ENCODE results near the gene REPS2.

Gene REPS2

GRCh38 chrX:17036171-17036961, 89.9 kb downstream of the REPS2 start:
- DNase-seq (ENCODE audit: low read depth) = no peak

DNA sequence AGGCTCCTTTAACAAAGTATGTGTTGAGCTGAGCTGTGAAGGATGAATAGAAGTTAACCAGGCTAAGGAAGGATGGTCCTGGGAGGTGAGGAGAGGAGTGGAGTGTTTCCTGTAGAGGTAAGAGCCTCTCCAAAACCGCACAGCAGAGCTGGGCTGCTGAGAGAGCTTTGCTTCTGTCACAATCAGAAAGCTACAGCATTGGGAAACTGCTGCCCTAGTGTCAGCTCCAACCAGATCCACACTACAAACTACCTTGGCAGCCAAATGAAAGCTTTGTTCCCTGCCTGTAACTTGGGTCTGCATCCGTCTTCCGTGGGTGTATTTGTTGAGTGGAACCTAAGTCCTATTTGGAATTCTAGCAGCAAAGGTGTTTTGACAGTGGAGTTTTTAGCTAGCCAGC, 91.8 kb downstream of the REPS2 start:
- DNase-seq (ENCODE audit: low read depth) = no peak

DNA sequence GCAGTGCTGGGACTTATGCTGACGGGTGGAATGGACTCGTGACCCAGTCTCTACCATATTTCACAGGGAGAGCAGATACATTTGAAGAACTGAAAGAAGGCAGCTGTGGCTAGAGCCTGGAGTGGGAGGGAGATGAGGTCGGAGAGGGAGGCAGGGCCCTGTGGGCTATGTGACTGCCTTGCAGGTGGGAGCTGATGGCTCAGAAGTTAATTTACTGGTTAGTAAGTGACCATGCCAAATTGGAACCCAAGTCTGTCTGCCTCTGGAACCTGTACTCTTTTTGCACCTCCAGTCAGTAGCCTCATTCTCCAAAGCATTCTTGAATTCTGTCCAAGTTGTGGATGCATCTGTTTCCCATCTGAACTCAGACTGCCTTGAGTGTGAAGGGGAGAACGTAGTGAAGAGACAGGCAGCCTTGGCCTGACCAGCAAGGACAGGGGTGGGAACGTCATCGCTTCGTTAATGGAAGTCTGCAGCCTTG, 92.3 kb downstream of the REPS2 start:
- no peak for DNase-seq (ENCODE audit: low read depth)

- no peak for DNase-seq (ENCODE audit: low read depth)
Measured at GRCh38 chrX:17039826-17040225, 93.4 kb downstream of the REPS2 start.

DNA sequence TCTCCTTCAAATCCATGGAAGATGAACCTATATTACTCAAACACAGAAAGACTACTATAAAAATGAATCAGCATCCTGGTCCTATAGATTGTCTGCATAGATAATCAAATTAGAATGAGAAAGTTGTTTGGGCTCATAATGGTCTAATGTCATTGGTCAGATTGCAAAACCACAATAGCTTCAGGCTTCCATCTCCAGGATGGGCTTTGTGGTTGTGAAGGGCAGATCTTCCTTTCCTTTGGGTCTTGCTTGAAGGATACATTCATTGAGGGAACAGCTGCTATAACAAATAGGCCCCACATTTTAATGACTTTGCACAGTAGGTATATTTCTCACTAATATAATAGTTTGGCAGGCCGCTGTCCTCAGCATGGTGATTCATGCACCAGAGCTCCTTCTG, 94.3 kb downstream of the REPS2 start:
- no peak for DNase-seq (ENCODE audit: low read depth)

GRCh38 chrX:17042037-17042436, 95.6 kb downstream of the REPS2 start:
- DNase-seq (ENCODE audit: low read depth) = no peak

DNA sequence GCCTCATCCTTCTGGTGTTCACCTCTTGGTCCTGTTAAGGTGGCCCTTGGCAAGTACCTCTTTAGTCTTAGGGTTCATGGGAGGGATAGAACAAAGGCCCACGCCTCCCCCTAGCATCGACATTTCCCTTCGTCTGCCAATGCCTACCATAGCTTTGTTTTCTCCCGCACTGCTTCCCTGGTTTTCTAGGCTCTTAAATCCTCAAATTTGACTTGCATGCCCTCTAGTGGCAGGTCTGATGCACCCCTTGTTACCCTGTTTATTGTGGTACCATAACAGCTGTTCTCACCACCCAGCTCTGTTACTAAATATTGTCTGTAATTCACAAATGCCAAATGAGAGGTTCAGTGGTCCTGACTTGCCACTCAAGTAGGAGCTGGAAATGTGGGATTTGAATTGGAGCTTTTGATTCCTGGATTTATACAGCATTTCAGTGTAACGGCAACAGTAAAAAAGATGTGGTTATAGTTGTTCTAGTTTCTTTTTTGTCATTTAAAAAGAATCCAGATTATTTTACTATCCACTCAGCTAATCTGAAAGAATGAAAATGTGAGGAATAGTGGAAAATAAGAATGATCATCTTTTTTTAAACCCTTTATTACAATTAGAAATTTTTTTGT, 100.1 kb downstream of the REPS2 start:
- DNase-seq (ENCODE audit: low read depth) = no peak

- DNase-seq (ENCODE audit: low read depth) = no peak
Measured at GRCh38 chrX:17047224-17047623, 100.8 kb downstream of the REPS2 start.

DNA sequence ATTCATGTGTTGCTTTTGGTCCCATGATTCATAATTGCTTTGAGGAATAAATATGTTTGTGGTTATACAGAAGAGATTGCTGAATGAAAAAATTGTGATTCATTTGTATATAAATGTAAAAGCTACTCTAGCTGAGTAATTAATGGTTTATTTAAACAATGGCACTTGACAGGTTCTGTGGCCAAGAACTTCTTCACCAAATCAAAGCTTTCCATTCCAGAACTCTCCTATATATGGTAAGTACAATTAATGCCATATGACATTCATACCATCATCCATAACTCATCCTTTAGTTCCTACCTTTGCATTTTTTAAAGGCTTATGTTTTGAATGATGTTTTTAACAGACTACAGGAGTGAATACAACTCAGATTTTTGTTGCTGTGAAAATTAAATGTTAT, 105.8 kb downstream of the REPS2 start:
- DNase-seq (ENCODE audit: low read depth) = no peak

DNA sequence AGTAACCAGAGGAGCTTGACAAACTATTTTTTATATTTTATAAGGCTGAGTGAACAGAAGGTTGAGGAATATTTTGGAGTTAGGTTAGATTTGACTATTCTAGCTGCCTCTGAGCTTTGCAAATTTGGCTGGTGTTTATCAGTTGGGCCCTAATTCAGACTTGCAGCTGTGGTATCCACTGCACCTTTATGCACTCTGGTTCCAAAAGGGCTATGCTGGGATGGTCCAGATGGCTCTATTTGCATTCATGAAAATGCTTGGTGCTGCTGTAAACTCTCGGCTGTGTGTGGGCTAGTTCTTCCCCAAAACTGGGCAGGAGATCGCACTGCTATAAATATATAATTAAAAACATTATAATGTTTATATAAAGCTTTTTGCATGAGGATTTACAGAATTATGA, 106.3 kb downstream of the REPS2 start:
- no peak for DNase-seq (ENCODE audit: low read depth)

GRCh38 chrX:17053502-17053901, 107.0 kb downstream of the REPS2 start:
- no peak for DNase-seq (ENCODE audit: low read depth)

DNA sequence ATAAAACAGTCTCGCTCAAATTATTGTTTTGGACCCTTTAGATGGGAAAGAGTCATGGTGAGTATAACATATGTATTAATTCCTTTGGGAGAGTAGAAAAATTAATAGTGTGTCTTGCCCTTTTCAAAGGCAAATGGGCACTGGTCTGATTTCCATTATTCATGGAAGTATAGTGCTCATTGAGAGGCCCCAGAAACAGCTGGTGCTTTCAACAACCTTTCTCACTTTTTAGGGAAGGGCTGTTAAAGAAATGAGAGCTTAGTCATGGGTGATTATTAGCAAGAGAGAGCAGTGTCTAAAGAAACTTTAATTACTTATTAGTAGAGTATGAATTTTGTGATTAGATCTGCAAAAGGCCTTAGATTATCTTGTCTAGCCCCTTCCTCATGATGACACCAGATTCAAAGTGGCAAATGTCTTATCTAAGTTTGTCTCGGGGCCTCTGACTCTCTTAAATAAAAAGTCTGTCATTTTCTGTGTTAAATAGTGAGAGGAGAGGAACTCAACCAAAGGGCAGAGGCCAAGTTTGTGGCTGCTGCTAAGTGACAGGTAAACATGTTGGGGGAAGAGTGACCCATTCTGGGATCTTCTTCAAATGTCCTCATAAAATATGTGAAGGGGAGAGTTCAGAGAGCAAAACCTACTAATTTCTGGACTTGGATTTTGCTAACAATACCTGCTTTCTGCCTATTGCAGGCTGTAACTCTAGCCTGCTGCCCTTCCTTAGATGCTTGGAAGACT, 110.6 kb downstream of the REPS2 start:
- no peak for DNase-seq (ENCODE audit: low read depth)

- DNase-seq (ENCODE audit: low read depth) = no peak
Measured at GRCh38 chrX:17062065-17062464, 115.6 kb downstream of the REPS2 start.

- DNase-seq (ENCODE audit: low read depth) = no peak
Measured at GRCh38 chrX:17065100-17065499, 118.6 kb downstream of the REPS2 start.

DNA sequence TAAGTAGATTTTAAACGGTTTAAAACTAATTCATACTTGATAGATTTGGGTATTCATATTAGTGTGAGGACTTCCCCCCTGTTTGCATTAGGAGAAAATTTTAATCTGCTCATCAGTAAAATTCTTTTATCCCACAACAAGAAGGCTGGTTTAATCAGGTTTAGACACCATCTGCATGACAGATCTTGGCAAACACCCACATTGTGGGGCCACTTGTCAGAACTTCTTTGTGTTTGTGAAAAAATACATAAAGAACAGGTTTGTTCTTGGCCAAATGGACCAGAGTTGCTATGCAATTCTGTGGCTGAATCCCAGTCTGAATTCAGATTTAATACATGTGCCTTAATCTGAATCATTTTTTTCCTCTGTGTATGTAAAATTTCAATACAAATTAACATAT, 121.1 kb downstream of the REPS2 start:
- no peak for DNase-seq (ENCODE audit: low read depth)

GRCh38 chrX:17072301-17072700, 125.8 kb downstream of the REPS2 start:
- no peak for DNase-seq (ENCODE audit: low read depth)

- DNase-seq (ENCODE audit: low read depth) = no peak
Measured at GRCh38 chrX:17072721-17073230, 126.3 kb downstream of the REPS2 start.

DNA sequence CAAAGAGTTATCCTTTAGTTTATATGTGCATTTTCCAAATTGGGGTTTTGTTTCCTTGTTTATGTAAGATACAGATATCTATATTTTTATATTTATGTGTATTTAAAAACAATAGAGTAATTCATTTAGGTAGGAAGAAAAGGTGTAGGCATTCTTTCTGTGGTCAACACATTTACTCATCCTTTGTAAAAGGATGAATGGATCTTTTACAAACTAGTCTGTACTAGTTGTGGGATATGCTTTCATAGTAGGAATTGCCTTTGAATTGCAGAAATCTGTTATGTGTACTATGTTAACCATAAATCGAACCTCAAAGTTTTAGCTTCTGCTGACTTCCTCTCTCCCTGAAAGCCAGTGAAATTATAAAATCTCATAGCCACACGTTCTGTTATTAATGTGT, 128.5 kb downstream of the REPS2 start:
- no peak for DNase-seq (ENCODE audit: low read depth)

DNA sequence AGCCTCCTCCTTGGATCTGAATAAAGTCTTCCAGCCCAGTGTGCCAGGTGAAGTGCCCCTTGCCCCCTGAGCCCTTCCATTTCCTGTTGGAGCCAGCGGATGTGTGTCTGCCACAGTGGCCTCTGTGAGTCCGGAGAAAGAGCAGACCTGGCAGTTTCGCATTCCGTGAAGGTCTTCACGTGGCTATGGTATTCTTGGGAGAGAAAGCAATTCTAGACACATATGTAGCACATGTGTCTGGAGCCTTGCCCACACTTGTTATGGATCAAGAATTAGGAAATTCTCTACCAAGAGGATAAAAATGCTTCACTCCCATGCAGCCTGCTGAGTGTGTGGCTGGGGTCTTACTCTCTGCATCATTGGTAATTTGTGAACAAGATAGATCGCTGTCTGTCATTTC, 130.9 kb downstream of the REPS2 start:
- no peak for DNase-seq (ENCODE audit: low read depth)

DNA sequence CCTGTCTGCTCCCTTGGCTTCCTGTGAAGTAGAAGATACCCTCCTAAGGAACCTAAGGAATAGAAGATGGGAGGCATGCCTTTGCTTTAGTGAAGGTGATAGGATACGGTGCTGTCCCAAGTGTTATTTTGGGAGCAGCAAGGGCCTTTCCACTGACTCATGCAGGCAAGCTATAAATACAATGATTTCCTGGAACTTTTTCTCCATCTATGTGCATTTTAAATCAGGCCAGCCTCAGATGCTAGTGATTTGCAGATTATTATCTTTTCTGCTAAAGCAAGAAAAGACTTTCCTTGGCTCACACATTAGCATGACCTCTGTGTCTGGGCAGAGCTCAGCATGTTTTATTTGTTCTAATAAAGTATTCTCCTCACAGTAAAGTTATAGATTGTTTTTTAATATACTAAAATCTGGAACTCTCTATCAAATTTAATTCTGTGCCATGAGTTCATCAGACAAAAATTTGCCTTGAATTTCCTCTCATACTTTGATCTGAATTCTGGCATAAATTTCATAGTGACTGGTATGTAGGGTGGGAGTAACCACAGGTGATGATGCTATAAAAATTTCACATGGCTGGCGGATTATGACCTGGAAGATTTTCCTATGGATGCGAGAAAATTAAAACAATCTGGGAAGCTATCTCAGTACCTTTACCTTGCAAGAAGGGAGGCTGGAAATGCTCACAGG, 131.7 kb downstream of the REPS2 start:
- DNase-seq (ENCODE audit: low read depth) = no peak

DNA sequence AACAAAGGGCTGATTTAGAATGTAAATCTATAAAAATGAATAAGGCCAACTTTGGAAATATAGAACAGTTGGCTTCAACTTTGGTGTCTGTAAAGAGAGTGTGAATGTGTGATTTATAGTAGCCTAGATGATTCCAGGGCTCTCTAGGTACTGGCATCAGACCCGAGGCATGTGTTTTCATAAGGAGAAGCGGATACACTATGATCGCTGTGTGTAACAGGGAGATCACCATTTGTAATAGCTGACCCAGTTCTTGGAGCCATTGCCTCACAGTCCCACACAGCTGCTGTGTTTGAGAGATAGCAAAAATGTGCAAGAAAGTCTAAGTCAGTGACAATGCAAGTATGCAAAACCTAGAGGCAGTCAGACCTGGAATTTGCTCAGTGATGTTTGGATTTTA, 135.1 kb downstream of the REPS2 start:
- DNase-seq (ENCODE audit: low read depth) = no peak

- no peak for DNase-seq (ENCODE audit: low read depth)
Measured at GRCh38 chrX:17081968-17082367, 135.5 kb downstream of the REPS2 start.
